Large intestine (tissue), 3 donors: ENCODE data around the gene TTC23. TPM values are rescaled to one million over a fixed set of nuclear protein-coding genes. Genes with fewer than 3 reads are reported as not detected.

Experiments used
- DNase-seq, 2 donors: peaks; one replicate each; pipeline versions ENCODE4 v3.0.0 to v3.0.0-alpha.2; 2013
- H3K27ac ChIP-seq: one replicate; pipeline ENCODE4 v1.5.1; 2013; ENCODE audit warnings: low read length
- H3K27me3 ChIP-seq: 2 replicates; pipeline ENCODE4 v1.6.1; 2013; ENCODE audit warnings: low read length; ENCODE audit not compliant: control insufficient read depth, insufficient read depth
- H3K36me3 ChIP-seq: 2 replicates; pipeline ENCODE4 v1.6.1; 2013; ENCODE audit warnings: low read length; ENCODE audit not compliant: control insufficient read depth, insufficient read depth
- H3K4me1 ChIP-seq: one replicate; pipeline ENCODE4 v1.6.1; 2013; ENCODE audit warnings: low read length; ENCODE audit not compliant: control insufficient read depth, insufficient read depth
- H3K4me3 ChIP-seq: one replicate; pipeline ENCODE4 v1.5.1; 2013; ENCODE audit warnings: low read length
- H3K9me3 ChIP-seq: one replicate; pipeline ENCODE4 v1.6.1; 2013; ENCODE audit warnings: mild to moderate bottlenecking, low read depth, low read length, moderate library complexity; ENCODE audit not compliant: control insufficient read depth
- WGBS: methylation state at CpG from one replicate; pipeline ENCODE4 v1.1.5; 2013; ENCODE audit warnings: low lambda C conversion rate; ENCODE audit not compliant: insufficient coverage; 5-methylcytosine and 5-hydroxymethylcytosine counted together
- polyA plus RNA-seq: library from polyadenylated mRNA; unstranded; fragments of 120-200 nt; gene quantifications from one replicate; pipeline ENCODE4 v1.2.1, GENCODE V29; 2013

Gene TTC23
- polyA plus RNA-seq, 1 donor: 16.3 TPM

- Histone ChIP-seq H3K27ac (no peak overlapping the region), H3K9me3 (peaks cover 2% of the 10 kb centered on the region), H3K4me3 (no peak overlapping the region), H3K27me3 (peaks cover 29% of the 10 kb centered on the region), H3K36me3 (no peaks in the 10 kb centered on the region), H3K4me1 (peaks cover 3% of the 10 kb centered on the region)
- no CpG with 5 or more reads among the region's 11 CpGs for WGBS
- no peak for DNase-seq
Measured at GRCh38 chr15:99096173-99096893, 153.0 kb downstream of the TTC23 start.

DNA sequence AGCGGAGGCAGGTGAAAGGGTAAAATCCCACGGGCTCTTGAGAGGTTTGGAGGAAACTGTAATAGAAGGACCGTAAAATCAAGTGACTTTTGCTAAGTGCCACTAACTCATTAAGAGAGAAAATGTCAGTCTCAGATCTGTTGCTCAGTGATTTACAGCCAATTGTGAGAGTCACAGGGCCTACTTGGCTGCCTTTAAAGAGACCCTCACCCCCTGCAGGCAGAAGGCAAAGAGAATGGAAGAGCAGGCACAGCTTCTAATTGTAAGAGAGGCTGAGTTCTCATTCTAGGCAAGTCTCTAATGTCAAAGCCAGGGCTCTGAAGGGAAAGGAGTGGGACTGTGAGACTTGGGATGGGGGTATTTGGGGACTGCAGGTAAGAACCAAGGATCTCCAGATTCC is 153.8 kb downstream of the TTC23 start:
- DNase-seq: no peak
- WGBS: no CpG with 5 or more reads among the region's 3 CpGs
- H3K4me3 ChIP-seq: no peak overlapping the region
- peaks cover 2% of the 10 kb centered on the region for H3K9me3 ChIP-seq
- peaks cover under 1% of the 10 kb centered on the region for H3K4me1 ChIP-seq
- no peaks in the 10 kb centered on the region for H3K36me3 ChIP-seq
- H3K27me3 ChIP-seq: peaks cover 26% of the 10 kb centered on the region
- no peak overlapping the region for H3K27ac ChIP-seq

DNA sequence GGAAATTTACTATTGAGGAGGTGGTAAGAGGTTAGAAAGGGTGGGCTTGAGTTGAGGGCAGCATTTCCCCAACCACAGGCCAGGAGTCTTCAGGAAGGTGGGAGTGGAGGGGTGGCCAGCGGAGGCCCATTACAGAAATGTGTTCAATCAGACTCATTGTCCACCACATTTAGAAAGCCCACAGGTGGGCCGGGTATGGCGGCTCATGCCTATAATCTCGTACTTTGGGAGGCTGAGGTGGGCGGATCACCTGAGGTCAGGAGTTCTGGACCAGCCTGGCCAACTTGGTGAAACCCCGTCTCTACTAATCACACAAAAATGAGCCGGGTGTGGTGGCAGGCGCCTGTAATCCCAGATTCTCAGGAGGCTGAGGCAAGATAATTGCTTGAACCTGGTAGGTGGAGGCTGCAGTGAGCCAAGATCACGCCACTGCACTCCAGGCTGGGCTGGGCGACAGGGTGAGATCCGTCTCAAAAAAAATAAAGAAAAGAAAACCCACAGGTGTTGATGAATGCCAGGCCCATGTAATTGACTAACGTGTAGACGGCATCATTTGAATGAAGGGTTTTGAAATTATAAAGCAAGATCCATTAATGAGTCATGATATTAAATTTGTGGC is 156.7 kb downstream of the TTC23 start:
- no peaks in the 10 kb centered on the region for H3K36me3 ChIP-seq
- H3K4me1 ChIP-seq: no peaks in the 10 kb centered on the region
- H3K9me3 ChIP-seq: no peaks in the 10 kb centered on the region
- no peak for DNase-seq
- H3K27ac ChIP-seq: no peak overlapping the region
- WGBS: 93% methylated on average over 4 of the region's 13 CpGs
- peaks cover 4% of the 10 kb centered on the region for H3K27me3 ChIP-seq
- H3K4me3 ChIP-seq: no peak overlapping the region

GRCh38 chr15:99090938-99091337 is 158.4 kb downstream of the TTC23 start:
- peaks cover 2% of the 10 kb centered on the region for H3K27me3 ChIP-seq
- no peaks in the 10 kb centered on the region for H3K9me3 ChIP-seq
- WGBS: no CpG with 5 or more reads among the region's 1 CpG
- H3K27ac ChIP-seq: no peak overlapping the region
- no peak overlapping the region for H3K4me3 ChIP-seq
- DNase-seq: no peak
- no peaks in the 10 kb centered on the region for H3K4me1 ChIP-seq
- H3K36me3 ChIP-seq: no peaks in the 10 kb centered on the region

DNA sequence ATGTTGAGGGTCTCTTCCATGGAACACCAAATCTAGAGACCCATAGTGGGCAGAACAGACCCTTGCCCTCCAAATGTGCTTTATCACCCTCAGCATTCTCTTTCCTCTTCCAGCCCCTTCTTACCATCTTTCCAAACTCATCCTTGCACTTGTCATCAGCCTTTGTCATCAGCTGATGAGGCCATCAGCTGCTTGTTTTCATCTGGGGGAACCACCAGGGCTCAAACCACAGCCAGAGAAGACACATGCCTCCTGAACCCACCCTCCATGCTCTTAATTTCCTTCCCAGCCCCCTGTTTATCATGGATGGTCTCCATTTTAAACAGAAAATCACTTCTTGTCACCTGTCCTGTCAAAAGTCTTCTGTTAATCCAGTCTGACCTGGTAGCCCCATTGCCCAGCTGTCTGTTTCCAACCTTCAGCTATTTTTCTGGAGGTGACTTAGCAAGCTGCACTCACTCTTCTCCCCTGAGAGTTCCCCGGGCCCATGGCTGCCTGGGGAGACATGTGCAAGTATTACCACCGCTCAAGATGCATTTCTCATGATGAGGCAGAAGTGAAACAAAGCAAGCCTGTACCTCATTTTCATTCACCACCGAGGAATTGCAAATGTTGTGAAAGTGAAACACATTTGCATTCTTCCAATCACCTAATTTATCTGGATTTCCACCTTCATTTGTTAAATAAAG is 159.2 kb downstream of the TTC23 start:
- H3K4me3 ChIP-seq: no peak overlapping the region
- no peaks in the 10 kb centered on the region for H3K9me3 ChIP-seq
- H3K27me3 ChIP-seq: no peaks in the 10 kb centered on the region
- no peak overlapping the region for H3K27ac ChIP-seq
- no CpG with 5 or more reads among the region's 3 CpGs for WGBS
- no peaks in the 10 kb centered on the region for H3K36me3 ChIP-seq
- DNase-seq: no peak
- no peaks in the 10 kb centered on the region for H3K4me1 ChIP-seq

DNA sequence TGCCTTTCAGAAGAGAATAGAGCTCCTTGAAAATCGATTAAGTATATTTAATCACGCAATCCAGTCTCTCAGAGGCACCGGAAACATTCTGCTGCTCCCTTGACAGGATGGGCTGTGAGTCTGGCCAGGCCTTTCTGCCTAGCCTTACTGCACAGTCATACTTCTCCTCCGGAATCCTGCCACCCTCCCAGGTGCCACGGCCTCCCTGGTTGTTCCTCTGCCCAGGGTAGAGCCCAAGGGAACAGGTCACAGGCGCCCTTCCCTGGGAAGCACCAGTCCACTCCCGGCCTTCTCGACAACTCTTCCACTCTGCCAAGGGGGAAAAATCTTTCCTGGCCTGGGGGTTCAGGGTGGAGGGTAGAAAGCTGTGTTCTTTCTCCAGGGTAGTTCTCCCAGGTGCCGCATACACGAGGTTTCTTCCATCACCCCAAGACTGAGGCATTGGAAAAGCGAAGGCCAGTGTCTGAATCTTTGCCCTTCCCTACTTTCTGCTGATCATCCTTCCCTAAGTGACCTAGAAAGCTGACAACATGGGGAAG is 161.9 kb downstream of the TTC23 start:
- DNase-seq: no peak
- H3K4me3 ChIP-seq: no peak overlapping the region
- WGBS: no CpG with 5 or more reads among the region's 11 CpGs
- H3K27me3 ChIP-seq: no peaks in the 10 kb centered on the region
- H3K36me3 ChIP-seq: no peaks in the 10 kb centered on the region
- H3K4me1 ChIP-seq: no peaks in the 10 kb centered on the region
- no peaks in the 10 kb centered on the region for H3K9me3 ChIP-seq
- H3K27ac ChIP-seq: no peak overlapping the region

DNA sequence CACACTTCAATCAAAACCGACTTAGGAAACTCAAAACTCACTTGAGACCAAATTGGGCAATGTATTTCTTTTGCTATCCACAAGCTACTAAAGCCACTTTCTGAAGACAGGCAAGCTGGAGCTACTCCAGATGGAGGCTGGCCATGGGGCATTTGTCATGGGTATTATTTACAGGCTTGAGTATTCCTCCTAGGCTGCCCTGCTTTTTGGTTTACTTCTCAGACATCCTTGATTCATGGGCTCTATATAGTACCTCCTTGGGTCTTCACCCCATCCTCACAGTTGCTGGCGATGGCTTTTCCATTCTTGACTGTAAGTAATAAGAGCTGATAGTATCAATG is 163.1 kb downstream of the TTC23 start:
- Histone ChIP-seq H3K27me3 (no peaks in the 10 kb centered on the region), H3K27ac (no peak overlapping the region), H3K36me3 (no peaks in the 10 kb centered on the region), H3K4me1 (no peaks in the 10 kb centered on the region), H3K4me3 (no peak overlapping the region), H3K9me3 (no peaks in the 10 kb centered on the region)
- no CpG with 5 or more reads among the region's 2 CpGs for WGBS
- no peak for DNase-seq

Other genes with a start within 250 kb of the TTC23 start
- 0.04 TPM for gene PGPEP1L, start 241.8 kb downstream of the TTC23 start, polyA plus RNA-seq
- gene SYNM, start 144.5 kb downstream of the TTC23 start, polyA plus RNA-seq: 29.4 TPM
- 40.4 TPM for gene LRRC28, start 1.9 kb upstream of the TTC23 start, polyA plus RNA-seq